Heart right ventricle (tissue), 16 donors: ENCODE results near the gene SLC16A13. TPM values are rescaled to one million over a fixed set of nuclear protein-coding genes. Genes with fewer than 3 reads are reported as not detected.

Experiments
- ATAC-seq, 8 donors: fragments of 200-7000 bp; cut with Tn5 transposase; one replicate each; pipeline ENCODE4 v1.9.1; 2020; ENCODE audit warnings: mild to moderate bottlenecking in 8 of 8, moderate library complexity in 8 of 8, moderate number of reproducible peaks in 1 of 8
- DNase-seq, 2 donors: peaks; one replicate each; pipeline ENCODE4 v3.0.0-alpha.2; 2020
- H3K27ac ChIP-seq, 10 donors: fragments of 200-600 bp; sonication (generic) in 2 of 10; one replicate each; pipeline versions ENCODE4 v1.5.0 to v1.8.0; 2020 to 2022; ENCODE audit warnings: mild to moderate bottlenecking in 3 of 10
- H3K27me3 ChIP-seq, 7 donors: fragments of 200-600 bp; one replicate each; pipeline ENCODE4 v1.8.0; 2021 to 2022; ENCODE audit warnings: mild to moderate bottlenecking in 2 of 7
- H3K36me3 ChIP-seq, 9 donors: fragments of 200-600 bp; sonication (generic) in 1 of 9; one replicate each; pipeline versions ENCODE4 v1.5.0 to v1.8.0; 2020 to 2022; ENCODE audit warnings: mild to moderate bottlenecking in 2 of 9
- H3K4me1 ChIP-seq, 9 donors: fragments of 200-600 bp; sonication (generic) in 1 of 9; one replicate each; pipeline versions ENCODE4 v1.5.0 to v1.8.0; 2020 to 2022; ENCODE audit warnings: mild to moderate bottlenecking in 4 of 9
- H3K4me3 ChIP-seq, 10 donors: fragments of 200-600 bp; sonication (generic) in 2 of 10; one replicate each; pipeline versions ENCODE4 v1.5.0 to v1.8.0; 2020 to 2022; ENCODE audit warnings: mild to moderate bottlenecking in 7 of 10, moderate library complexity in 2 of 10
- H3K9me3 ChIP-seq, 11 donors: fragments of 200-600 bp in 10 of 11; sonication (generic) in 2 of 11; one replicate each; pipeline versions ENCODE4 v1.5.0 to v1.8.0; 2013 to 2022; ENCODE audit warnings: mild to moderate bottlenecking in 2 of 11, control low read depth in 1 of 11, moderate library complexity in 1 of 11
- CTCF ChIP-seq, 9 donors: fragments of 200-600 bp; sonication (generic) in 2 of 9; IDR thresholded peaks; one replicate each; pipeline versions ENCODE4 v1.5.0 to v1.8.0; 2021 to 2022; ENCODE audit warnings: antibody characterized with exemption in 9 of 9, mild to moderate bottlenecking in 5 of 9, moderate library complexity in 1 of 9
- WGBS, 2 donors: extraction: QIAGEN DNeasy Blood & Tissue Kit; methylation state at CpG; one replicate each; pipeline ENCODE4 v1.1.7; 2013; ENCODE audit warnings: inconsistent platforms in 1 of 2; 5-methylcytosine and 5-hydroxymethylcytosine counted together
- intact Hi-C, 10 donors: fragments of 100-400 bp; cut with DNase I; formaldehyde crosslinking; loops; one replicate each; pipeline versions ENCODE4 v1.11.1 to v1.14.2; 2022
- polyA plus RNA-seq, 2 donors: library from polyadenylated mRNA; stranded (reverse); fragments of 200-250 nt; gene quantifications; one replicate each; pipeline ENCODE4 v1.2.3, GENCODE V29; 2013
- total RNA-seq, 10 donors: library from RNA; stranded (reverse); fragmentation: NEBNext Ultra II Directional in 3 of 10; extraction: Animal tissue kit (Norgen Biotek cat#: 25700) in 3 of 10; gene quantifications; one replicate each; pipeline versions ENCODE4 v1.2.1 to v1.2.4, GENCODE V29; 2021 to 2023
- donor health status: Arrhythmogenic right ventricular cardiomyopathy.
- donor health status: ischemic (EF 13 %, LVEDD 7.1; RV severe dilation, severe dysfunction).
- donor health status: healthy with polysubstance abuse.
- donor health status: DM: no; HTN: yes; CAD: no.
- donor health status: DM: no; HTN: no; CAD: no.
- donor health status: ischemic (EF 25% LVEDD 6.9; RV normal size, moderate dysfunction).
- donor health status: ischemic (EF 25% LVEDD 5.7; RV mildly dilated, moderate dysfunction).
- donor health status: healthy.
- donor health status: DM: yes; HTN: yes; CAD: no.
- donor health status: Ischemic cardiomyopathy.
- donor health status: ischemic (EF 35%, LVEDD 5.7; RV mildly dilated, moderate dysfunction).
- donor health status: nonischemic (EF 11% LVEDD 7.7; RV severe dilation, severe dysfunction).
- donor health status: DM: yes; HTN: yes; CAD: no.
- donor health status: PGD.
- donor health status: ischemic (EF 29% LVEDD 5.4; RV normal size, mild dysfunction).
- donor health status: nonischemic (EF 23%, LVEDD 6.1; RV moderate dilation, normal function).

The SLC16A13 gene
- total and polyA plus RNA-seq, 12 donors: 0.70 to 2.1 (median 1.5) TPM

DNA sequence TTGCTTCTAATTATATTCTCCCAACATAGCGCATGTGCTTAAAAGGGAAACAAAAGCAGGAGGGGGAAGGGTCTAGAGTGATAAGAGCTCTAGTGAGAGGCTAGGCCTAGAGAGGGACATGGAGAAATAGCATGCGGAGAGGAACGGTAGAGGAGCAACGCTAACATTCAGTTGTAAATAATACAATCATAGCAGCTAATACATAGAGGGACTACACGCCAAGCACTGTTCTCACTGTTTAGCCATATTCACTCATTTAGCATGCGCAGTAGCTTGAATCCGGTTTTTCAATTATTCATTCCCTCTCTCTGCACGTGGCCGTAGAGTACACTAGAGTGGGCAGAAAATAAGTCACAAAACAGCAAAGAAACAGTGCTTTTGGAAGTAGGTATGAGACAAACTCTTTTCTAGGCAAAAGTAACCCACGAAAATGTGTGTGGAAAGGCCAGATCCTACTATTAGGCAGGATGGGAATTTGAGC, 41.7 kb upstream of the SLC16A13 start:
- intact Hi-C loops: no loop called here
- Histone ChIP-seq H3K9me3 (peaks cover 0 to 4% (median 0%) of the 10 kb centered on the region in 11 donors), H3K27ac (no peak overlapping the region), H3K36me3 (peaks cover 0 to 24% (median 0%) of the 10 kb centered on the region in 9 donors), H3K4me1 (peaks cover 0 to 17% (median 8%) of the 10 kb centered on the region in 9 donors), H3K27me3 (peaks cover 0 to 4% (median 0%) of the 10 kb centered on the region in 7 donors), H3K4me3 (no peak overlapping the region)
- DNase-seq: no peak
- no peak for TF ChIP-seq CTCF (IDR thresholded peaks at IDR 0.05)
- ATAC-seq: no peak
- 77 to 81% methylated on average over 10 of the region's 10 CpGs for WGBS, 2 donors

- Histone ChIP-seq H3K27ac (no peak overlapping the region), H3K4me3 (no peak overlapping the region), H3K27me3 (peaks cover 0 to 4% (median 0%) of the 10 kb centered on the region in 7 donors), H3K36me3 (peaks cover 0 to 30% (median 0%) of the 10 kb centered on the region in 9 donors), H3K4me1 (peaks cover 0 to 17% (median 8%) of the 10 kb centered on the region in 9 donors), H3K9me3 (no peaks in the 10 kb centered on the region)
- no peak for DNase-seq
- no peak for ATAC-seq
- intact Hi-C loops: loop anchor here in 1 of 10 donors (5.0 kb wide), 1 partner anchor 327 kb away; no protein-coding TSS in a partner anchor
- 91 to 92% methylated on average over 9 of the region's 9 CpGs for WGBS, 2 donors
- TF ChIP-seq CTCF (IDR thresholded peaks at IDR 0.05): no peak
Measured at GRCh38 chr17:6994666-6995256, 41.1 kb upstream of the SLC16A13 start.

- Histone ChIP-seq H3K36me3 (peaks cover 0 to 39% (median 0%) of the 10 kb centered on the region in 9 donors), H3K4me1 (peaks cover 0 to 17% (median 8%) of the 10 kb centered on the region in 9 donors), H3K27me3 (peaks cover 0 to 4% (median 0%) of the 10 kb centered on the region in 7 donors), H3K27ac (no peak within 1 kb of the TSS), H3K4me3 (peak within 1 kb of the TSS in 9 of 10 donors; percentile 21 to 45 (median 41)), H3K9me3 (no peaks in the 10 kb centered on the region)
- intact Hi-C loops: loop anchor here in 1 of 10 donors (5.0 kb wide), 1 partner anchor 328 kb away; no protein-coding TSS in a partner anchor
- ATAC-seq (peak; percentile 38 to 67 (median 63)), DNase-seq (no peak)
- 14 to 22% methylated on average over 60 to 64 of the region's 64 CpGs for WGBS, 2 donors
- TF ChIP-seq CTCF (IDR thresholded peaks at IDR 0.05): no peak
Measured at GRCh38 chr17:6995500-6996255, 40.1 kb upstream of the SLC16A13 start, which contains the start of gene ALOX12. TSS of gene ALOX12 (plus strand) at chr17:6996049. CDS start at chr17:6996118, 69 bp downstream.
